Smooth muscle cell of trachea (primary cell): ENCODE measurements around the gene OR52N5. TPM values are rescaled to one million over a fixed set of nuclear protein-coding genes. Genes with fewer than 3 reads are reported as not detected.

ENCODE experiments used
- total RNA-seq: library from RNA; depleted of rRNA; stranded (reverse); fragments of >200 nt; gene quantifications from 2 replicates; pipeline ENCODE4 v1.2.1, GENCODE V29; 2014

The OR52N5 gene
- total RNA-seq, result not detected in 2 replicates

DNA sequence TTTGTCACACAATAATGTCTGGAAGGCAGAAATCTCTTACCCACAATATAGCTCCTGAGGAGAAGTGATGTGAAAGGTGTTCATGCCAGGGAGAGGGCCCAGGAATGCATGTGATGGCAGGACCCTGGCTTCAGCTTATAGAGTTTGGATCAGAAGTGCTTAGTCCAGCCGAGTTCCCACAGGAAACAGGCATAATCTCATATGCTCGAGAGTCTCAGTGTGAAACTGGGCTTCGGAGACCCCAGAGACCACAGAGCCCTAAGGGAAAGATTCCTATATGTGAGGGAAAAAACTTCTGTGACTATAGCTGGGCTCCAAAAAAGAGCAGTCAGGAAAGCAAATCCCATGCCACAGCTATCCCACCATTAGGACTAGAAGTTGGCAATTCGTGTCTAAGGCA, at the start of gene OR52N5:
TSS of gene OR52N5 (minus strand) at position 101 of the 400 bp plus-strand sequence. CDS start 4,721 bp downstream, outside the sequence.

DNA sequence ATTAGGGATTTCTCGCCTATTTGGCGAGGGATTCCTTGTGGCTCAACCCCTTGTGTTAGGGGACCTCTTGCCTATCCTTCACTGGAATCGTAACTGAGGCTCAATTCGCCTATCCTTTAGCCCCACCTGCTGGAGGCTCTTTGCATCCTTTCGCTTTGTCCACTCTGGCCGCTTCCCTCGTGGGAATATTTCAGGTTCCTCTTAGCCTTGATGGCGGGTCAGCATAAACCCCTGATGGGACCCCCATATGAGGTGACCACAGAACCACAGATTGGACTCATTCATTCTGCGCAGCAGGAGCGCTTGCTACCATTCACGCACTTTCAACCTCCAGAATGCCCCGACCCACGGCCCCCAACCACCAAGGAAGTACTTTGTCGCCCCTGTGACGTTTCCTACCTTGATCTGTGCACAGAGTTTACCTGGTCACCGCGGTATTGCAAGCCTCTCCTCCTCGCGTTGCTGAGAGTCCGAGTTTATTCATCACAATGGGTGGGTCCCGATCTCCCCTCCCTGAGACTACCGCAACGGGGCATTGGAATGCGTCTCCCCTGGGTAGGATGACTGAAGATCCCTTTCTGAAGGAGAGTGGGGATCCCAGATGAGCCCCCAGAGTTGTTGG, 25.5 kb upstream of the OR52N5 start, which contains the start of gene OR52N2:
TSS of gene OR52N2 (plus strand) at position 425 of the 622 bp plus-strand sequence. CDS start 11,412 bp downstream, outside the sequence.

DNA sequence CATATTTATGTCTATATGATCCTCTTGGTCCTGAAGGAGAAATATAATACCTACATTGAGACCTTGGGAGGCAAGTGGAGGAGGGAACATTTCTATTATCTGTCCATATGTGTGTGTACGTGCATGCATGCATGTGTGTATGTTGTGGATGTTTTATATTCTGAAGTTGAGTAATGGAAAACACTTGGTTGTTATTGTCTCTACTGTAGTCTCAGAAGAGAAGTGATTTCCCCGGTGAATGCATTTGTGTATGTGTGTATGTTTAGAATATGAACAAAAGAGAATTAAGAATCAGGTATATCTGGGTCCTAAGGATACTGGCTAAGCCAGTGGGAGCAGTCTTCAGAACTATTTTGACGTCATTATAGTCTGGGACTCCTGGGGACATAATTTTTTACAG, 8.0 kb upstream of the OR52N5 start, which contains the start of gene OR52N1:
TSS of gene OR52N1 (minus strand) at position 101 of the 400 bp plus-strand sequence. CDS start 2,449 bp downstream, outside the sequence.

DNA sequence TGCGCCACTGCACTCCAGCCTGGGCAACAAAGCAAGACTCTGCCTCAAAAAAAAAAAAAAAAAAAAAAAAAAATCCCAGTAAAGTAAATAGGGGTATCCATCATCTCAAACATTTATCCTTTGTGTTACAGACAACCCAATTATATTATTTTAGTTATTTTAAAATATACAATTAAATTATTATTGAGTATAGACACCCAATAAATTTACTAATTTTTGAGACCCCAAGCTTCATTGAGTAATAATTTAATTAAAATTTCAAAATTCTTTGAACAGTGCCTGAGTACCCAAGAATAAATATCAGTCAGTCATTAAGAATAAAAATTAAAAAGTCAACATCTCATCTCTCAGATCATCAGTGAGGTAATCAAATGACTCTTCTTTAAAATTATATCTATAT, 29.2 kb downstream of the OR52N5 start, which contains the start of gene OR52N4:
TSS of gene OR52N4 (plus strand) at position 301 of the 400 bp plus-strand sequence. CDS start 498 bp downstream, outside the sequence.

DNA sequence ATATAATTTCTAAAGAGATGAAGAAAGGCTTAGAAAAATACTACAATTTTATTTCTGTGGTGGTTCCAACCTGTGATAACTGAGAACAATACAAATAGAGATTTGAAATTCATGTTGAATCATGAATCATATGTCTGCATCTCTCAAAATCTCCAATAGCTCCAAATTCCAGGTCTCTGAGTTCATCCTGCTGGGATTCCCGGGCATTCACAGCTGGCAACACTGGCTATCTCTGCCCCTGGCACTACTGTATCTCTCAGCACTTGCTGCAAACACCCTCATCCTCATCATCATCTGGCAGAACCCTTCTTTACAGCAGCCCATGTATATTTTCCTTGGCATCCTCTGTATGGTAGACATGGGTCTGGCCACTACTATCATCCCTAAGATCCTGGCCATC, 46.8 kb downstream of the OR52N5 start, which contains the start of gene OR56B1:
TSS of gene OR56B1 (plus strand) at position 53 of the 400 bp plus-strand sequence. CDS start at position 122, 69 bp downstream.

Other genes starting within 250 kb of the OR52N5 start
- 0.17 and 0.73 TPM in 2 replicates for gene OR52H1, start 234.8 kb downstream of the OR52N5 start, total RNA-seq
- not detected in 2 replicates for gene OR52B6, start 202.5 kb downstream of the OR52N5 start, total RNA-seq
- 3.3 and 9.7 TPM in 2 replicates for gene TRIM6, start 186.7 kb downstream of the OR52N5 start, total RNA-seq
- 13.7 and 19.2 TPM in 2 replicates for gene TRIM34, start 158.4 kb downstream of the OR52N5 start, total RNA-seq
- 40.5 and 42.0 TPM in 2 replicates for gene TRIM5, start 98.3 kb downstream of the OR52N5 start, total RNA-seq
- 119 and 179 TPM in 2 replicates for gene TRIM22, start 93.6 kb downstream of the OR52N5 start, total RNA-seq
- not detected in 2 replicates for gene OR56B1, start 46.9 kb downstream of the OR52N5 start, total RNA-seq
- not detected in 2 replicates for gene OR52N4, start 29.1 kb downstream of the OR52N5 start, total RNA-seq
- gene OR52N1, start 7.9 kb upstream of the OR52N5 start, total RNA-seq, result not detected in 2 replicates
- not detected in 2 replicates for gene OR52N2, start 25.6 kb upstream of the OR52N5 start, total RNA-seq
- not detected in 2 replicates for gene OR52E6, start 58.5 kb upstream of the OR52N5 start, total RNA-seq
- not detected in 2 replicates for gene OR52E8, start 74.3 kb upstream of the OR52N5 start, total RNA-seq
- not detected in 2 replicates for gene OR52E4, start 97.3 kb upstream of the OR52N5 start, total RNA-seq
- gene OR52E5, start 109.9 kb upstream of the OR52N5 start, total RNA-seq, result not detected in 2 replicates
- gene OR56A3, start 158.9 kb upstream of the OR52N5 start, total RNA-seq, result not detected in 2 replicates
- gene OR56A5, start 185.1 kb upstream of the OR52N5 start, total RNA-seq, result not detected in 2 replicates
- not detected in 2 replicates for gene OR52L1, start 203.6 kb upstream of the OR52N5 start, total RNA-seq
- not detected in 2 replicates for gene OR56A4, start 223.6 kb upstream of the OR52N5 start, total RNA-seq
- under 0.01 TPM in 1 of 2 replicates, not detected in the other for gene OR56A1, start 247.4 kb upstream of the OR52N5 start, total RNA-seq